ENCODE results near the gene SPINT3. TPM values are rescaled to one million over a fixed set of nuclear protein-coding genes. Genes with fewer than 3 reads are reported as not detected.
A peak's percentile ranks its signal among the peaks of the same experiment; 100 is the strongest.

The SPINT3 gene
- total RNA-seq, 1 donor from 2014 or later, result not detected

GRCh38 chr20:45469336-45470261, 45.8 kb downstream of the SPINT3 start, which contains the start of gene WFDC2:
TSS of gene WFDC2 (plus strand) at chr20:45469753. CDS start at chr20:45469782, 29 bp downstream.
- Histone ChIP-seq H3K27me3 (no peaks in the 10 kb centered on the region), H3K4me1 (peaks cover 18% of the 10 kb centered on the region), H3K27ac (peak within 1 kb of the TSS; percentile 30), H3K36me3 (no peaks in the 10 kb centered on the region), H3K4me3 (peak within 1 kb of the TSS; percentile 53 to 63), H3K9me3 (no peaks in the 10 kb centered on the region)
- DNase-seq (ENCODE audit: extremely low spot score in 2 of 2), result peak in 1 of 2 donors; percentile 29
- TF ChIP-seq POLR2AphosphoS5 (IDR thresholded peaks at IDR 0.05; ENCODE audit: insufficient read depth in 1 of 2, low read depth in 1 of 2) (no peak), POLR2A (IDR thresholded peaks at IDR 0.05) (no peak)
- TF ChIP-seq, protein P1, sequence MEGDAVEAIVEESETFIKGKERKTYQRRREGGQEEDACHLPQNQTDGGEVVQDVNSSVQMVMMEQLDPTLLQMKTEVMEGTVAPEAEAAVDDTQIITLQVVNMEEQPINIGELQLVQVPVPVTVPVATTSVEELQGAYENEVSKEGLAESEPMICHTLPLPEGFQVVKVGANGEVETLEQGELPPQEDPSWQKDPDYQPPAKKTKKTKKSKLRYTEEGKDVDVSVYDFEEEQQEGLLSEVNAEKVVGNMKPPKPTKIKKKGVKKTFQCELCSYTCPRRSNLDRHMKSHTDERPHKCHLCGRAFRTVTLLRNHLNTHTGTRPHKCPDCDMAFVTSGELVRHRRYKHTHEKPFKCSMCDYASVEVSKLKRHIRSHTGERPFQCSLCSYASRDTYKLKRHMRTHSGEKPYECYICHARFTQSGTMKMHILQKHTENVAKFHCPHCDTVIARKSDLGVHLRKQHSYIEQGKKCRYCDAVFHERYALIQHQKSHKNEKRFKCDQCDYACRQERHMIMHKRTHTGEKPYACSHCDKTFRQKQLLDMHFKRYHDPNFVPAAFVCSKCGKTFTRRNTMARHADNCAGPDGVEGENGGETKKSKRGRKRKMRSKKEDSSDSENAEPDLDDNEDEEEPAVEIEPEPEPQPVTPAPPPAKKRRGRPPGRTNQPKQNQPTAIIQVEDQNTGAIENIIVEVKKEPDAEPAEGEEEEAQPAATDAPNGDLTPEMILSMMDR (IDR thresholded peaks at IDR 0.05), result no peak
- intact Hi-C loops (cut with DNase I), result no loop called here

DNA sequence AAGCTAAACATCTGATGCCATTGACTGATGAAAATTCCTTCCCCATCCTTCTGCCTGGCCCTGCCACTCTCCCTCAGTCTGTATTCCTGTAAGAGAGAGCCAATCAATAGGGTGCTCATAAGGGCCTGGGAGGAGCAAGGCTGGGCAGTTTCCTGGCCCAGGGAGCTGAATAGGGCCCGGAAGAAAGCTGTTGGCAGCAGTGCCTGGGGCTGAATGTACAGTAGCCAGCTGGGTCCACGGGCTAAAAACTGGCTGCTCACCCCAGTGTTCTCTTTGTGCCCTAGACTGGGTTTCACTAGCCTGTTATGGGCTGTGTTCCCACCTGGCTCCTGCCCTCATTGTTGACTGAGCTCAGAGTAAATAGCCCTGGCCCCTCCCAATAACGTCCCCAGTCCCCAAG, 47.6 kb downstream of the SPINT3 start:
- no peak overlapping the region for H3K4me3 ChIP-seq
- peaks cover 18% of the 10 kb centered on the region for H3K4me1 ChIP-seq
- intact Hi-C loops (cut with DNase I), result no loop called here
- H3K27ac ChIP-seq, result no peak overlapping the region
- no peaks in the 10 kb centered on the region for H3K9me3 ChIP-seq
- TF ChIP-seq, protein P1 (IDR thresholded peaks at IDR 0.05), result no peak
- no peaks in the 10 kb centered on the region for H3K36me3 ChIP-seq
- peak in 1 of 2 donors; percentile 37 for DNase-seq (ENCODE audit: extremely low spot score in 2 of 2)
- H3K27me3 ChIP-seq, result no peaks in the 10 kb centered on the region

GRCh38 chr20:45467172-45467571, 48.2 kb downstream of the SPINT3 start:
- H3K9me3 ChIP-seq, result no peaks in the 10 kb centered on the region
- no peak for TF ChIP-seq POLR2A (IDR thresholded peaks at IDR 0.05)
- TF ChIP-seq, protein P1 (IDR thresholded peaks at IDR 0.05), result no peak
- TF ChIP-seq POLR2AphosphoS5 (IDR thresholded peaks at IDR 0.05; ENCODE audit: insufficient read depth in 1 of 2, low read depth in 1 of 2), result no peak
- peak in 1 of 2 donors; percentile 1 for DNase-seq (ENCODE audit: extremely low spot score in 2 of 2)
- H3K4me1 ChIP-seq, result peaks cover 18% of the 10 kb centered on the region
- H3K4me3 ChIP-seq, result no peak overlapping the region
- intact Hi-C loops (cut with DNase I), result no loop called here
- H3K36me3 ChIP-seq, result no peaks in the 10 kb centered on the region
- H3K27ac ChIP-seq, result no peak overlapping the region
- no peaks in the 10 kb centered on the region for H3K27me3 ChIP-seq

DNA sequence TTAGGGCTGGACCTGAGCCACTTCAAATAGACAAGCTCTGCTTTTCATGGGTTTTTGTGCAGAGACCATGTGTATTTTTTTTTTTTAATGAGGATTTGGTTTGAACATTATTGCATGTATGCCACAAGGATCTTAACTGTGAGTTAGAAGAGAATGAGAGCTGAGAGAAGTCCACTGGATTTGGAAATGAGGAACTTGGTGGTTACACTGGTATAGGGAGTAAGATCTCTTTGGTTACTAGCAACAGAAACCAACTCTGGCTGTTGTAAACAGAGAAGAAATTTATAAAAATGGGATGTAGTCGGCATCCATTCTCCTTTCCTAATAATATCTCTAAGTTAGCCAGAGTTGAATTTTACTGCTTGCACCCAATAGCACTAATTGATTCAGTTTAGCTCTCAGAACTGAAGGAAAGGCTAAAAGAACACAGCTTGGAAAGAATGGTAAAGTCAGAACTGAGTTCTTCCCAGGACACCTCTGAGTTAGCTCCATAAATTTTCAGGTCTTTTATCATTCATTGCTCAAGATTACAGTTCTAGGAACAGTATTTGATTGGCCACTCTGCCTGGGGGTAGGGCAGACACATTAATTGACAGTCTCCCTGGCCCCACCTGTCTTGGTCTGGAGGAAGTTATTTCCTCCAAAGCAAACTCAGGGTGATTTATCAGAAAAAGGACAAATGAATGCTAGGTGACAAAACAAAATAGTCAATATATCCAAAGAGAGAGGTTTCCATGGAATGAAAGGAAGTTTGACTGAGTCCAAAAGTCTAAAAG, 49.7 kb downstream of the SPINT3 start:
- Histone ChIP-seq H3K27ac (no peak overlapping the region), H3K4me3 (no peak overlapping the region), H3K9me3 (no peaks in the 10 kb centered on the region), H3K36me3 (no peaks in the 10 kb centered on the region), H3K4me1 (peaks cover 15% of the 10 kb centered on the region), H3K27me3 (no peaks in the 10 kb centered on the region)
- TF ChIP-seq POLR2AphosphoS5 (IDR thresholded peaks at IDR 0.05; ENCODE audit: insufficient read depth in 1 of 2, low read depth in 1 of 2) (no peak), POLR2A (IDR thresholded peaks at IDR 0.05) (no peak)
- TF ChIP-seq, protein P1 (IDR thresholded peaks at IDR 0.05), result no peak
- peak in 1 of 2 donors; percentile 1 for DNase-seq (ENCODE audit: extremely low spot score in 2 of 2)
- intact Hi-C loops (cut with DNase I), result no loop called here
